Muscle of back (tissue), 11 donors: ENCODE results near the gene TRPM6. TPM values are rescaled to one million over a fixed set of nuclear protein-coding genes. Genes with fewer than 3 reads are reported as not detected.
A peak's percentile ranks its signal among the peaks of the same experiment; 100 is the strongest.
"Not testable (repeated sequence)": the region's sequence is repeated elsewhere in the genome, so short reads cannot be mapped to it uniquely, and the experiment has no call there.

Source experiments
- DNase-seq, 3 donors: peaks; one replicate each; pipeline versions ENCODE4 v3.0.0 to v3.0.0-alpha.2; 2013
- polyA plus RNA-seq, 10 donors: library from polyadenylated mRNA; unstranded; fragments of 120-200 nt; gene quantifications; one replicate each; pipeline ENCODE4 v1.2.1, GENCODE V29; 2013; ENCODE audit not compliant: insufficient read length in 10 of 10

Gene TRPM6
- polyA plus RNA-seq, 10 donors, result 0.05 to 0.27 (median 0.10) TPM; not detected in 2

DNA sequence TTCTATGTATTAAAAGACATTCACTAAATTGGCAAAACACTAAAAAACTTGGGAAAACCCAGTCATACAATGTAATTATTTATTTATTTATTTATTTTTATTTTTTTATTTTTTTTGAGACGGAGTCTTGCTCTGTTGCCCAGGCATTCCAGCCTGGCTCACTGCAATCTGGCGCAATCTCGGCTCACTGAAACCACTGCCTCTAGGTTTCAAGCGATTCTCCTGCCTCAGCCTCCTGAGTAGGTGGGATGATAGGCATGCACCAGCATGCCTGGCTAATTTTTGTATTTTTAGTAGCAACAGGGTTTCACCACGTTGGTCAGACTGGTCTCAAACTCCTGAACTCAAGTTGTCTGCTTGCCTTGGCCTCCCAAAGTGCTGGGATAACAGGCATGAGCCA lies 27.5 kb downstream of the TRPM6 start:
- DNase-seq, result not testable (repeated sequence)

DNA sequence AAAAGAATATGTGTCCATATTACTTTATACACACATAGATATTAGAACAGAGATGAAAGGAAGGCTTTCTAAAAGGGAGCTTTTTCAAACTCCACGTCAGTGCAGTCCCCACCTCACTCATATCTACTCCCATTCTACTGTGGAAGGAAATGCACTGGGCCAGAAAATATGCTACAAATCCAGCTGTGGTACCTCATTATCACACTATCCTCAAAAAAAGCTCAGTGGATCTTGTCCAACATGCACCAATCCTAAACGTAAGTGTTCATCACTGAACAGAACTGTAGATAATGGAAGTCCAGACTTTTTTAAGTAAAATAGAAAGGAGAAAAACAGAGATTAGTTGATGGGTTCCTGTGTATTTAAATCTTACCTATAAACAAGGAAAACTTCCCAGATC lies 27.9 kb downstream of the TRPM6 start:
- DNase-seq, result no peak

DNA sequence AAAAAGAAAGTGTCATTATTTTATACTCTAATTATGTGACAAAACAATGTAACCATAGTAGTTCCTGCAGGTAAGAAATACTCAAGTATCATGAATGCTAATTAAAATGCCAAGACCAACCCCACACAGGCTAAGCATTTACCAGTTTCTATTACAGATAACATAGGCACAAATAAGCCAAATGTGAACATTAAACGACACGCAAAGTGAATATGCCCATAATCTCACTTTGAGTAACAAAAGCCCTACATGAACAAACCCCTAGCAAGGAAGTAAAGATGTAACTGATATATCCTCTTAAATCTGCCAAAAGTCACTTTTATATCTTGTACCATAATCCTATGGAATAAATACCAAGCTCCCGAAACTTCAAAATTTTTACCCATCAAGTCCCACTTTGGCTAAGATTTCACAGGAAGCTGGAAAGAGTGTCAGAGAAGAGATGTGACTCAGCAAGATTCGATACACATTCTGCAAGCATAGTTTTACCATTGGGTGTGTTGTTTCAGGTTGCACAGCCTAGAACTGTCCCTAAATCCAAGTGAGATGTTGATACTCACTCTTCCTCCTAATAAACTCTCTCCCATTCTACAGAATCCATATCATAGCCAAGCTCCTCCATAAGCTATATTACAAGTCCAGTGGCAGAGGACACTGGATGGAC lies 28.8 kb downstream of the TRPM6 start:
- DNase-seq, result no peak

DNA sequence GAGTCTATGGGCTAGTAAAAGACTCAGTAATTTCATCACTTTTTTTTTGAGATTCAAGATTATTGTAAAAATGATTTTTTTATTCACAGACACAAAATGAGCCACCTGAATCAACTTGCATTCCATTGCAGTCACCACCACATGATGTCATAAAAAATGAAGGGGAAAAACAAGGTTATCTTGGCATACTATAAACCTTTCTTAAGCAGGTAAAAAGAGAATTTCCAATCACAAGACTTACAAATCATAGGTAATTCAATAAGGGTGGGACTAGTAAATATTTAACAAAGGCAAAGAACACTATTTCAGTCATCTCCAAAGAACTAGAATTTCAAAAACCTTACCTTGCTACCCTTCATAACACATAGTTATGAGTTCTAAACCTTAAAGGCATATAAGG lies 30.7 kb downstream of the TRPM6 start:
- no peak for DNase-seq

DNA sequence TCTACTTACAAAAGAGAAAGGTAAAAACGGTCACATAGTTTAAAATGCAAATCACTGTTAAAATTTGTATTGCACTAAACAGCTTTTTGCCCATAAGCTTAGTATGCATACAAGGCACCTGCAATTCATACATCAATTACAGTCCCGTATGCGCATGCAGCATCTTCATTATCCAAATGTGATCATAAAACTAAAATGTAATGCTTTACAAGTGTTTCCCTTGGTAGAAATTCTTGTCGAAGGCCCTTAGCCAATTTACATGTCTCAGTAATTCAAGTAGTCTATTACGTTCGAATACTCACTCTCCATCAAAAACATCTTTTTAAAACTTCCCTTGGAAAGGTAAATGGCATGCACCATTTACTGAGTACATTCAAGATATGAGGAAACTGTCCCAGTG lies 32.6 kb downstream of the TRPM6 start:
- no peak for DNase-seq

DNA sequence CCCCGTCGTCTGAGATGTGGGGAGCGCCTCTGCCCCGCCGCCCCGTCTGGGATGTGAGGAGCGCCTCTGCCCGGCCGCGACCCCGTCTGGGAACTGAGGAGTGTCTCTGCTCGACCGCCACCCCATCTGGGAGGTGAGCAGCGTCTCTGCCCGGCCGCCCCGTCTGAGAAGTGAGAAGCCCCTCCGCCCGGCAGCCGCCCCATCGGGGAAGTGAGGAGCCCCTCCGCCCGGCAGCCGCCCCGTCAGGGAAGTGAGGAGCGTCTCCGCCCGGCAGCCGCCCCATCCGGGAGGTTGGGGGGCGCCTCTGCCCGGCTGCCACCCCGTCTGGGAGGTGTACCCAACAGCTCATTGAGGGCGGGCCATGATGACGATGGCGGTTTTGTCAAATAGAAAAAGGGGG lies 34.7 kb downstream of the TRPM6 start:
- DNase-seq, result not testable (repeated sequence)

DNA sequence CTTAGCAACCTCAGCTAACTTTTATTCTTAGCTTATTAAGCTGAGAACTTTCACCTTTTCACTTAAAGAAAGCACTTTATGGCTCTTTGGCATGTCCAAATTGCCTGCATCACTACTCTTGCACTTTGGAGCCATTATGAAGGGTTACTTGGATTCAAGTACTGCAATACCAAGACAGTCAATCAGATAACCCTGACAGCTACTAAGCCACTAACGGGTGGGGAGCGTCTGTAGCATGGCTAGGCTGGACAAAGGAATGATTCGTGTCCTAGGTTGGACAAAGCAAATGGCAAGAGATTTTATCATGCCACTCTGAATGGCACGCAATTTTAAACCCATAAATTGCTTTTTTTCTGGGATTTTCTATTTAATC lies 39.6 kb downstream of the TRPM6 start:
- no peak for DNase-seq

DNA sequence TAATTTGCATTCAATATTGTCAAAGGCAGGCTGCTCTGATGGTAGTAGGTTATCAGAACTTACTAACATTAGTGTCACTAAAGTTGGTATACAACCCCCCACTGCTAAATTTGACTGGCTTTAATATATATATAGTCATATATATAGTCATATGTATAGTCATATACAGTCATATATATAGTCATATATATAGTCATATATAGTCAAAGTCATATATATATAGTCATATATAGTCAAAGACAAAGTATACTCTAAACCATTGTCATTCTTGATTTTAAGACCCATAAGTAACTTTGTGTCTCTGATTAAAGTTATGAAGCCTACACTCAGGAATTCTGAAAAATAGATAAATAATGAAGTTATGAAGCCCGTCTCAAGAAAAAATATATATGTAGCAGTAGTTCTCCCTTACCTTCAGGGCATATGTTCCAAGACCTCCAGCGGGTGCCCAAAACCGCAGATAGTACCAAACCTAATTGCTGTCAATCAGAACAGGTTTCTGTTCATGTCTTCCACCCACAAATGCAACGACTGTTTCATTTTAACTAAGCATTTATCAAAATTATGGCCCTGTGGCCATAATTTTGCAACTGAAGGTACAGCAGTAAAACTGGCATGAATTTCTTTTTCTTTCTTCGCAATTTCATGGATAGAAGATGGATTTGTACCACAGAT lies 40.1 kb downstream of the TRPM6 start:
- DNase-seq, result no peak

DNA sequence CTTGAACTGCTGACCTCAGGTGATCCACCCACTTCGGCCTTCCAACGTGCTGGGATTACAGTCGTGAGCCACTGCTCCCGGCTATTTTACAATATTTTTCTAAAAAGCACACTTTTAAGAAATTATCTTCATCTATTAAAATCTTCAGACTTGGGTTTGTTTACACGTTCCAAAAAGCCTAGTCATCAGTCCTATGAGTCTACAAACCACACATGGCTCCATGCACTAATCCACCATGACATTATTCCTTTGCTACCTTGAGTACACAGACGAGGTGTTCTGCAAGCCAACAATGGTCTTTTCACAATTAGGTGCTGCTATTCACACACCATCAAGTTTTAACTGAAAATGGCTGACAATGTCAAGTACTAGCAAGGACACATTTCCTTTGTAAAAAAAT lies 41.0 kb downstream of the TRPM6 start:
- DNase-seq, result no peak

DNA sequence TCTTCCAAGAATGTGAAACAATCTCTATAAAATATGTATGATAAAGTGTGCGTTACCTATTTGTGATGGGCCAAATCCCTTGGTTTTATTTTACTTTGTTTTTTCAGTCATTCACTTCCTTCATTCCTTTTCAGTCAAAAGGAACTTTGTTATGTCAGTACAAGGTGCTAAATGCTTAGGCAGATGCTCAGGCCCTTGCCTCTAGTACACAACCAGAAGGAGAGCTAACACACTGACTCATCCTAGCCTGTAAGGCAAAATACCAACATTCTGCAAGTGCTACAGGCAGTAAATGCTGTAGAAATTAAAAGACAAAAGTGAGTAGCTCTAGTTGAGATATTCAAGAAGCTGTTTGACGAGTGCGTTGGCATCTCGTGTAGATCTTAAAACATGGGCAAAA lies 49.4 kb downstream of the TRPM6 start:
- no peak for DNase-seq

DNA sequence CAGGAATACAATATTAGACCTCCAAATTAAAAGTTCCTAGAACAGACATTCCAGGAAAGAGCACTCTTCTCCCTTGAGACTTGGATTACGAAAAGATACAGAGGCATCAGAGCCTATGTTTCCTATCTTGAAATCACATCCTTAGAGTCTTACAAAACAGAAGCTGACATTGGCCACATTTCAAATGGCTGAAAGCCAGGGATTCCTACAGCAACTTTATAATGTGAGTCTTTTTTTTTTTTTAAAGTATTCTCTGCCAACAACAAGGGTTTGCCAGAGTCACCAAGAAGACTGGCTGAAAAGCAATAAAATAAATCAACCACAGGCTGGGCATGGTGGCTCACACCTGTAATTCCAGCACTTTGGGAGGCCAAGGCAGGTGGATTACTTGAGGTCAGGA lies 63.1 kb downstream of the TRPM6 start:
- DNase-seq, result peak; percentile 34 to 65 (median 47)

DNA sequence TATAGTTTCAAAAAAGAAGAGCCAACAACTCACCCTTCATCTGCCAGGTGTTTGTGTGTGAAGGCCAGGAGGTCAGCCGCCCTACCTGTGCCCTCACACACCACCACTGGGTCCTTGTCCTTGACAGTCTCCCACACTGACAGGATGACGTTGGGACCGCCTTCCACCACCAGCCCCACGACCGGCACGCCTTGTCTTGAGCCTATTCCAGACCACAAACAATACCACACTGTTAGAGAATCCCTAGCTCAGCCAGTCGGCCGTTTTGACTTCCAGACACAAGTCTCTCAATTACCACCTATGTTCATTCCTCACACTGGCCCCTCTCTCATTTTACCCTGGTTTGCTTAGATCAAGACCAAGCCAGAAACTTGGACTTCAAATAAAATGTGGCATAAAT lies 66.1 kb downstream of the TRPM6 start:
- no peak for DNase-seq

DNA sequence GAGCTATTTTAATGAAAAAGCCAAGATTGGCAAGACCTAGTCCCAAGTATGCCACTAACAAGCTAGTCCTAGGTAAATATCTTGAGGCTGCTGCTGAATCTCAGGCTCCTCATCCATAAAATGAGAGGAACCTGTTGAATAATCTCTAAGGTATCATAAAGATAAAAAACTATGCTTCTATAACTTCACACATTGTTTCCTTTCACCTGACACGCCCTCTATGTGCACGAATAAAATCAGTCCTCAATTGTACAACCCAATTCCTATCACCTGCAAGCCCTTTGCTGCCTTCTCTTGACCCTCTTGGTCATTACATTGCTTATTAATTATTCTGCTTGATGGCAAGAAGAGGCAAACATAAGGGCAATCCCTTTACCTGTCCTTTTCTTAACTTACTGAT lies 69.9 kb downstream of the TRPM6 start:
- DNase-seq, result no peak

DNA sequence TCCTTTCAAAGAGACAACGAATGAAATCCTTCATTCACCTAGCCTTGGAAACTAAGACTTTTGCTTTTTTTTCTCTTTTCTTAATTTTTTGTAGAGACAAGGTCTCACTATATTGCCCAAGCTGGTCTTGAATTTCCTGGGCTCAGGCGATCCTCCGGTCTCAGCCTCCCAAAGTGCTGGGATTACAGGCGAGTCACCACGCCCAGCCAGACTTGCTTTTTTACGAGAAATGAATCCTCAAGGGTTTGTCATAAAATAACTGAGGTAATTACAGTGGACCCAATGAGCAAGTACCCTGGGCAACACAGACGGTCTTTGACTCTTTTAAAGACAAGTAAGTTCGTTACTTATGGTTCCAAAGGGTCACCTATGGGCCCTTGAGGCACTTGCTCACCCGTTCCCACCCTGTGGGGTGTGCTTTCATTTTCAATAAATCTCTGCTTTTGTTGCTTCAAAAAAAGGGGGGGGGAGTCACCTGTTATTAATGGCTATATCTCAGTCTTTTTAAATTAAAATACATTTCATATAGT lies 70.4 kb downstream of the TRPM6 start:
- no peak for DNase-seq

DNA sequence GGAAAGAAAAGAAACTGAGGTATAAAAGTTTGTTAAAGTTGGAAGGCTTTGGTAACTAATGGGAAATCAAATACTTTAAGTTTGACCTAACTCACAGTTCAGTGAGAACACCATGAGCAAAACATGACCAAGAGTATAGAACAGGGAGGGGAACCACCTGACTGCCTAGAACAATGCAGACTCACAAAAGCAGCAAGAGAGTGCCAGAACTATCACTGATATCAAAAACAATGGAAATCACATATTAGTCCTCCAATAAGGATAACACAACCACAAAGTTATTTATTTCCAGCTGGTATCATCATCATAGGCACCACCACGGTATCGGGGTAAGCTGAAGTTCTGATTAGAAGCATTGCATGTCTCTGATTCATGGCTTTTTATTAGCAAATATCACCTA lies 77.5 kb downstream of the TRPM6 start:
- DNase-seq, result no peak

DNA sequence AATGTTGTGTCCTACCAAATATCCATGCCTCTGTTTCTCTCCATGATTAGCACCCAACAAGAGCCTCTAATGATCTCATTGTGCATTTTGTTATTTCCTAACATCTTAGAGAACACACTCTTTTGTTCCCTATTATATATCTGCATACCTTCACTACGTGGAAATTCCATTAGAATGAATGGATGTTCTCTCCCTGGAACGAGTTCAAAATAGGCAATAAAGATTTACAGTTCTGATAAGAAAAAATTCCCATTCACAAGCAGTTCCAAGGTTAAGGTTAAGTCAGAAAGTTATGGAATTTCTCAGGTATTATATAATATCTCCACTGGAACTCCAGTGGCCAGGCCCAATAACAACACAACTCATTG lies 83.7 kb downstream of the TRPM6 start:
- no peak for DNase-seq

DNA sequence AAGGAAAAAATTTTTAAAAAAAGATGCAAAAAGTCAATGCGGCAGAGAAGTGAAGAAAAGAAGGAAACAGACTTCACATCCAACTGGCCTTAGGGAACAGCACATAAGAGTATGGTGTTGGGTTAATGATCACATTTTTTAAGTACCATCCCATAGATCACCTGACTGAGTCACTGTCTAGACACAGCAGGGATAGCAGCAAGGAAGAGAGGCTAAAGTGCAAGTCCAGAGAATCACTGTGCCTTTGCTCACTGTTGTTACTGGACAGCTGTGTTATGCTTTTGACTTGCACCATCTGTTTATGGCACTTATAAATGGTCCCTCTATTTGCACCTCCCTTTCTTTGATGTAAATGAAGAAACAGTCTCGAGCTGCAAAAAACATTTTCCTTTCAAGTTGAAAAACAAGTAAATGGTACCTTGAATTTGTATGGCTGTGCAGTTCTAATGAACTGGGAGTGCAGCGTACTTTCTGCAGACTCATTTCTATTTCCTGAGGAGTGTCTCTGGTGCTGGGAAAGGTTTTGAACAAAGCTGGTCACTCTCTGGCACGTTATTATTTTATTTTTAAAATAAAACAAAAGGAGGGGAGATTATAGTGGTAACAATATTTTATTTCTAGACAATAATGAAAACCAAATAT lies 84.2 kb downstream of the TRPM6 start:
- no peak for DNase-seq

DNA sequence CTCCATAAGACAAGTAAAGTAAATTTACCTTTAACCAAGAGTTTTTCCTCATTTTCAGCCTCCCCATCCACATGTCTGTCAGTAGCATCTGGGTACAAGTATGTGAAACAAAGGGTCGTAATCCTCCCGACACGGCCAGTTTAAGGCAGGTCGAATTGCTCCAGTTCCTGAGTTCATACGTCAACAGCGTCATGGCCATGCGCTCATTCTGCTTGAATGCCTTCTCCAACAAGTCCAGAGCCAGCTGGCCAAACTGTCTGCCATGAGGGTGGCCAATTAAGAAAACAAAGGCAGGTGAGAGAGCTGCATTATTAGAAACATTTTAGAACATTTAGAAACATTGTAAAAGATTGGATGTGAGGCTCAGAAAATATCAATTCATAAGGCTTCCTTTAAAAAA lies 87.5 kb downstream of the TRPM6 start:
- DNase-seq, result no peak

DNA sequence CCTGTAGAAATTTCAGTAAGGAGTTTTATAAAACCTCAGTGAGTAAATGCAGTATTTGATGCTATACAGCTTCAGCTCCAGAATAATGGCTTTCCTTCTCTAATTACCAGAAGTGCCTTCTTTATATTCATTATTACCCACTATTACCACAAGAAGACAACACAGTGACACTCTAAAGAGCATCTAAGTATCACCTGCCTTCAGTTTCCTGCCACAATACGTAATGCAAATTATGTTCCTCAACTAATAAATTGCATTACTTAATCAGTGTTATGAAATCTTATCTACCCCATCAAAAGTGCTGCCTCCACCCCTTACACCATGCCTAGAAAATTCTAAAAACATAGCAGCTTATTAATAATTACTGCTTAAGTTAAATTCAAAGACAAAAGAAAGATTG lies 91.9 kb downstream of the TRPM6 start:
- DNase-seq, result no peak

DNA sequence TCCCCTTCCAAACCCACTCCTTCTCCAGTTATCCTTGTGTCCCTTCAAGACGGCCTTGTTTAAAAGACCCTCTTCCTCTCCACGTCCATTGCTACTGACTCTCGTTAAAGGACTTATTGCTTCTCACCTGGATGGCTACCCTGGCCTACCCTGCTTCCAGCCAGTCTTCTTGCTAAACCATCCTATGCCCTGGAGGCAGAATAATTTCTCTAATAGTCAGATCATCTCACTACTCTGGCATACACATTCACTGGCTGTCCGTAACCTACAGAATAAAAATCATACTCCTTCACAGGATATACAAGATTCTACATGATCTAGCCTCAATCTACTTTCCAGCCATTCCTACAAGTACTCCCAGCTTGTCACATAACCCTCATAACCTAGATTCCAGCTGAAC lies 92.6 kb downstream of the TRPM6 start:
- DNase-seq, result no peak

DNA sequence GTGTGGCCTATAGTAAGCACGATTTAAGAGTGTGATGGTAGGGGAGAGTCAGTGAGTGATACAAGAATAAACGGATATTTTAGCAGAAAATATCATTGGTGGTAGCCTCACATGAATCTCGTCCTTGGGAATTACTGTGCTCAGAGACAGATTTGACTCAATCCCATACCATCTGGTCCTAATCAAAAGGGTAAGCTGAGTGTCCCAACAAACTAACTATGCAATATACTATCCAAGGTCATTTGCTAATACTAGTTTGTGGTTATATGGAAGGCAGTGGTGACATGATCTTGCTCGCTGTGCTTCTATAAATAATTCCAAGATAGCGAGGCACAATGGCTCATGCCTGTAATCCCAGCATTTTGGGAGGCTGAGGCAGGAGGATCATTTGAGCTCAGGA lies 103.2 kb downstream of the TRPM6 start:
- peak in 1 of 3 donors; percentile 5 for DNase-seq

DNA sequence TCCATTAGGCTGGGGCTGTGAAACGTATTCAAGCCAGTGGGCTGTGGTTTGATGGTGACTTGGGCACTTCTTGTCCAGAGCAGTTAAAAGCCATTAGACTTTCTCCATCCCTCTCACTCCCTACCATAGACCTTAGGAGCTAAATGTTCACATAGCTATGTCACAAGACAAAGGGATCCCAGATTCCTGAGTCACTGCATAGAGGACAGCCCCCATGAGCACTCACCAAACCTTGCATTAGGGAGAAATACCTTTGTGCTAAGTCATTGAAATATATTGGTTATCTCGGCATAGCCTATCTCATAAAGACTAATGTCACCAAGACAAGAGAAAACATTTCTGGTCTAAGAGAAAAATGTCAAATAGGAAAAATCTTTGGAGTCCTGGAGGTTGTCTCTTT lies 104.3 kb downstream of the TRPM6 start:
- peak in 1 of 3 donors; percentile 47 for DNase-seq
